Endothelial cell of umbilical vein (primary cell): ENCODE data around the gene AK4. TPM values are rescaled to one million over a fixed set of nuclear protein-coding genes. Genes with fewer than 3 reads are reported as not detected.

ENCODE experiments used
- BruUV-seq: library from RNA; stranded (reverse); fragments of 400-500 nt; replicated peaks from 2 replicates; lab custom pipeline; 2021; lab: Mats Ljungman, UMichigan
- CTCF ChIA-PET: fragments of 300-600, 350-600 bp; sonication (Branson Sonifier 250); formaldehyde crosslinking; loops from one replicate; lab custom pipeline; 2021; ENCODE audit warnings: antibody characterized with exemption, inconsistent platforms; lab: Charles Lee
- POLR2A ChIA-PET: fragments of 300-600, 350-600 bp; sonication (Branson Sonifier 250); formaldehyde crosslinking; loops from one replicate; lab custom pipeline; 2021; ENCODE audit warnings: antibody characterized with exemption, inconsistent platforms; lab: Charles Lee
- DNase-seq: peaks from one replicate; pipeline ENCODE4 v3.0.0-alpha.2; 2011; ENCODE audit warnings: low read depth, low spot score
- FAIRE-seq: peaks from 2 replicates; lab custom pipeline; 2011; peaks lifted over from hg19 to GRCh38; lab: Jason Lieb, UNC
- H2AFZ ChIP-seq: 2 replicates; pipeline ENCODE4 v1.6.0; 2012; ENCODE audit warnings: low read depth, low read length, control low read depth, inconsistent platforms
- H3K27ac ChIP-seq: 2 replicates; pipeline ENCODE4 v1.5.1; 2011; ENCODE audit warnings: low read depth, mild to moderate bottlenecking, control low read depth, low read length, moderate library complexity; ENCODE audit not compliant: insufficient read depth
- H3K27me3 ChIP-seq, 2 experiments: 2 replicates each; pipeline versions ENCODE4 v1.6.0 to v1.6.1; 2011; ENCODE audit warnings: low read length in 2 of 2, mixed read lengths in 1 of 2; ENCODE audit not compliant: control insufficient read depth in 2 of 2, insufficient read depth in 2 of 2
- H3K36me3 ChIP-seq, 2 experiments: 2 replicates in 1 of 2; 3 replicates in 1 of 2; pipeline ENCODE4 v1.5.1; 2011; ENCODE audit warnings: low read length in 2 of 2, mild to moderate bottlenecking in 1 of 2, moderate library complexity in 1 of 2; ENCODE audit not compliant: control insufficient read depth in 2 of 2, insufficient read depth in 2 of 2; ENCODE audit errors: extremely low read depth in 1 of 2
- H3K4me1 ChIP-seq: 3 replicates; pipeline ENCODE4 v1.5.1; 2011; ENCODE audit warnings: mild to moderate bottlenecking, low read length; ENCODE audit not compliant: control insufficient read depth, insufficient read depth; ENCODE audit errors: extremely low read depth
- H3K4me2 ChIP-seq: 2 replicates; pipeline ENCODE4 v1.6.1; 2011; ENCODE audit warnings: low read length, control low read depth, mixed read lengths; ENCODE audit not compliant: insufficient read depth
- H3K4me3 ChIP-seq, 3 experiments: fragments of 200-600 bp in 1 of 3; sonication (generic), shearing (Covaris generic) in 1 of 3; replicated peaks in 1 of 3; 2 replicates each; pipeline ENCODE4 v1.5.1; 2011 to 2016; ENCODE audit warnings: control low read depth in 3 of 3, low read length in 3 of 3, mild to moderate bottlenecking in 2 of 3, inconsistent platforms in 1 of 3, low read depth in 1 of 3, moderate library complexity in 1 of 3; ENCODE audit not compliant: insufficient read depth in 1 of 3
- H3K79me2 ChIP-seq: 2 replicates; pipeline ENCODE4 v1.6.0; 2012; ENCODE audit warnings: low read length, inconsistent platforms; ENCODE audit not compliant: control insufficient read depth, insufficient read depth
- H3K9ac ChIP-seq: replicated peaks from 2 replicates; pipeline ENCODE3; 2011; ENCODE audit warnings: low read length, control low read depth; ENCODE audit not compliant: insufficient read depth; ENCODE audit errors: extremely low read depth
- H3K9me1 ChIP-seq: replicated peaks from 3 replicates; pipeline ENCODE4 v1.6.0; 2011; ENCODE audit warnings: mild to moderate bottlenecking, low read length; ENCODE audit not compliant: control insufficient read depth, insufficient read depth; ENCODE audit errors: extremely low read depth
- H3K9me3 ChIP-seq: replicated peaks from 2 replicates; pipeline ENCODE4 v1.5.1; 2012; ENCODE audit warnings: low read length, inconsistent platforms; ENCODE audit not compliant: control insufficient read depth, insufficient read depth
- H4K20me1 ChIP-seq: replicated peaks from 2 replicates; pipeline ENCODE3; 2011; ENCODE audit warnings: mild to moderate bottlenecking, low read length; ENCODE audit not compliant: control insufficient read depth, insufficient read depth; ENCODE audit errors: extremely low read depth
- CTCF ChIP-seq, 2 donors: IDR thresholded peaks; 1 replicate in 1 of 2; 2 replicates in 1 of 2; pipeline ENCODE4 v1.5.1; 2011; ENCODE audit warnings: low read length in 2 of 2, mild to moderate bottlenecking in 2 of 2, moderate library complexity in 2 of 2, control low read depth in 1 of 2, inconsistent platforms in 1 of 2, low read depth in 1 of 2; ENCODE audit not compliant: insufficient read depth in 1 of 2; ENCODE audit errors: extremely low read depth in 1 of 2
- EZH2 ChIP-seq: IDR thresholded peaks from 2 replicates; pipeline ENCODE4 v1.6.1; 2012; ENCODE audit warnings: borderline replicate concordance, low read depth, mild to moderate bottlenecking, moderate library complexity, low read length, inconsistent platforms; ENCODE audit not compliant: severe bottlenecking
- FOS ChIP-seq: IDR thresholded peaks from 2 replicates; pipeline ENCODE4 v1.6.1; 2011; ENCODE audit warnings: mild to moderate bottlenecking, low read length, moderate library complexity, borderline replicate concordance; ENCODE audit not compliant: insufficient read depth
- GATA2 ChIP-seq: IDR thresholded peaks from 2 replicates; pipeline ENCODE4 v1.7.0; 2011; ENCODE audit warnings: low read depth, mild to moderate bottlenecking, moderate library complexity, mixed read lengths, low read length; ENCODE audit not compliant: insufficient read length, insufficient read depth
- JUN ChIP-seq: IDR thresholded peaks from 2 replicates; pipeline ENCODE4 v1.6.1; 2011; ENCODE audit warnings: borderline replicate concordance, low read depth; ENCODE audit not compliant: insufficient read length, insufficient read depth
- MAX ChIP-seq: IDR thresholded peaks from 2 replicates; pipeline ENCODE4 v1.6.1; 2011; ENCODE audit not compliant: insufficient read depth, insufficient read length
- MYC ChIP-seq: IDR thresholded peaks from one replicate; pipeline ENCODE4 v1.6.1; 2011; ENCODE audit warnings: mild to moderate bottlenecking, low read depth, low read length
- POLR2A ChIP-seq: IDR thresholded peaks from 2 replicates; pipeline ENCODE4 v1.6.1; 2012; ENCODE audit warnings: low read depth, mild to moderate bottlenecking, control low read depth, low read length
- POLR2AphosphoS5 ChIP-seq: IDR thresholded peaks from 2 replicates; pipeline ENCODE4 v1.6.1; 2012; ENCODE audit warnings: low read depth, mild to moderate bottlenecking, control low read depth, low read length, moderate library complexity; ENCODE audit not compliant: insufficient read depth
- dilution Hi-C: fragments of 300-500 bp; cut with MboI; formaldehyde crosslinking; loops from one replicate; pipeline ENCODE4 v1.15.0; 2019; ENCODE audit warnings: low sequenced_read_pairs; ENCODE audit not compliant: extremely low pct_ligation_motif_present
- intact Hi-C: fragments of 100-400 bp; cut with micrococcal nuclease; formaldehyde crosslinking; loops from one replicate; pipeline ENCODE4 v1.10.0; 2022
- polyA plus RNA-seq, 4 experiments: library from polyadenylated mRNA; depleted of rRNA in 3 of 4; stranded (reverse) in 3 of 4; unstranded in 1 of 4; fragments of >200 nt; gene quantifications; 2 replicates each; pipeline versions ENCODE4 v1.2.1 to v1.2.3, GENCODE V29; 2011 to 2012; ENCODE audit warnings: missing spikeins in 1 of 4
- total RNA-seq: library from RNA; stranded (reverse); gene quantifications from 2 replicates; pipeline ENCODE4 v1.2.3, GENCODE V29; 2021

Gene AK4
- total and polyA plus RNA-seq, 2 donors (not counting 3 experiments of a cell fraction or from before 2014, with no cell fraction given) = 2.2 to 5.6 TPM

- Histone ChIP-seq H4K20me1 (no peaks in the 10 kb centered on the region), H3K4me2 (no peak overlapping the region), H3K9ac (no peak overlapping the region), H3K36me3 (no peaks in the 10 kb centered on the region), H3K27me3 (no peaks in the 10 kb centered on the region), H3K9me3 (no peaks in the 10 kb centered on the region), H2AFZ (no peak overlapping the region), H3K4me3 (no peak overlapping the region), H3K27ac (no peak overlapping the region), H3K4me1 (no peaks in the 10 kb centered on the region), H3K9me1 (no peaks in the 10 kb centered on the region), H3K79me2 (no peaks in the 10 kb centered on the region)
- intact Hi-C loops (no loop called here), dilution Hi-C loops (no loop called here)
- no peak for DNase-seq
- TF ChIP-seq MAX (no peak), MYC (no peak), CTCF (IDR thresholded peaks at IDR 0.05; ENCODE audit: extremely low read depth in 1 of 2, insufficient read depth in 1 of 2, low read depth in 1 of 2, low read length in 2 of 2) (no peak), POLR2A (no peak), EZH2 (no peak), FOS (no peak), JUN (no peak), GATA2 (no peak), POLR2AphosphoS5 (no peak)
- ChIA-PET CTCF (interaction anchor here (1.1 to 1.3 kb wide), 2 partner anchors 8 to 102 kb away, joined by 3 read pairs; no protein-coding TSS in a partner anchor), POLR2A (no interaction called here)
- no TSS peak for BruUV-seq
- no peak for FAIRE-seq
Measured at GRCh38 chr1:65176591-65176990, 28.6 kb downstream of the AK4 start.
